ENCODE measurements around the gene C1orf216.
A peak's percentile ranks its signal among the peaks of the same experiment; 100 is the strongest.
"Not testable (repeated sequence)": the region's sequence is repeated elsewhere in the genome, so short reads cannot be mapped to it uniquely, and the experiment has no call there.

Gene C1orf216

DNA sequence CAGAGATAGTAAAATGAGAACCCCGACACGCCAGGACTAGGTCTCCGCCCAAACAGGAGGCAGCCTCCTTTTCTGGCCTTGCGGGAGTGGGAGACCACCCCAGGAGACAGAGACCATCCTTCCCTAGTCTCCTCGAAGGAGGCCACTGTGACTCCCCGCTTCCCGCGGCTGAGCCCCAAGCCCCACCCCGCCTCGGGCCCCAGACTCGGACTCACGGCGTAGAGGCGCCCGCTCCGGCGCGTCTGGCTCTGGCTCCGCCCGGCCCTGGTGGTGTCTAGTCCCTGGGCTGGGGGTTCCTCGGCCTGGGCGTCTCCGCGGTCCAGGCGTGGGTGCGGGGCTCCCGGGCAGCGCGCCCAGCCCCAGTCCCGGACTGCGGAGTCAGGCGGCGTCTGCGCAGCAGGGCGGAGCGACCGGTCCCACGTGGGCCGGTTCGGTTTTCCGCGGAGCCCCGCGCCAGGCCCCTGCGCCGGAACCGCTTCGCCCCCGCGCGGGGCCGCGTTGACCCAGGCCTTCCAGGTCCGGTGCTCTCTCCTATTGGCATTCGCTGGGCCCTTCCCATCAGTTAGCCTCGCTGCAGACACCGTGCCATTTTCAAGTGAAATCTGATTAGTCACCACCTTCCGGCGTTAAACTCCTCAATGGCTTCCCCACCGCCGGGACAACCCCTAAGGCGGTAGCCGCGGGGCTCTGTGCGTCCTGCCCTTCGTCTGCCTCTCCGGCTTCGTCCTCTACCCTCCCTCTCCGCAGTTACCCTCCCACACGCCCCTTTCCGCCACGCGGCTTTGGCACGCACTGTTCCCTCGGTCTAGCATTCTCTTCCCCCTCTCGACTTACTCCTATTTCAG lies at the start of gene C1orf216:
Gene C1orf216 (minus strand): TSS at position 393 of the 845 bp plus-strand sequence. CDS start 2,563 bp downstream, outside the sequence.
- DNase-seq: peak; percentile 27 to 56 (median 44)

DNA sequence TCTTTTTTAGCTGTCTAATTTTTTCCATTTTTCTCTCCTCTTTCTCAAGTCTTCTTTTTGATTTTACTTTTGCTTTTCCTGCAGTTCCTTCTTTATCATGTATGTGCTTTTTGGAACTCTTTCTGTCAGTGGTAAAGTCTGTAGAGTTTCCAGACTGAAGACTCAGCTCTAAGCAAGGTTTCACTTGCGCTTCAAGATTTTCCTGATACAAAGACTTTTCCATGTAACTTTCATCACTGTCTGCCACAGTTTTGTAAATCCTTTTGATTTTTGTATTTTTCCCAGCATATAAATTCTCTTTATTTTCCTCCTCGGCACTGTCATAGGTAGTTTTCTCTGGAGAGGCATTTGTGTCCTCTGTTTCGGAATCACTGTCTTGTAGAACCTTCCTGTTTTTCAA lies 45.6 kb upstream of the C1orf216 start:
- no peak for DNase-seq

- DNase-seq: no peak
Measured at GRCh38 chr1:35763201-35763600, 44.5 kb upstream of the C1orf216 start.

DNA sequence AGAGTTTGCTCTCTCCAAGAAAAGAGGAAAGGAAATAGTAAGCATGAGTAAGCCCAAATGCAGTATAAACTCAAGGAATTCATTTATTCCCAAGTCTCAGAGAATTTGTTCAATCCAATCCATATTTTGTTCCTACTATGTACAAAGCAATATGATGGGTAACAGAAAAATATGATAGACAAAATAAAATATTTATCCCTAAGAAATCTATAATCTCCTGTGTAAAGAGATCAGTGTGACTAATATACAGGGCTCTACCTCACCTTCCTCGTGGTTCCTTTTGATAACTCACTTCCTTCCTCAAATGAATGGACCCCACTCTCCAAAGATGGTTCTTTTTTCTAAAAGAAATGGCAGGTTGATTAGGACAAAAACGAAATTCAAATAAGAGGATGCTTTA lies 43.5 kb upstream of the C1orf216 start:
- no peak for DNase-seq

GRCh38 chr1:35756064-35756463 lies 37.4 kb upstream of the C1orf216 start:
- DNase-seq: no peak

GRCh38 chr1:35753626-35754260 lies 35.1 kb upstream of the C1orf216 start:
- DNase-seq: no peak

DNA sequence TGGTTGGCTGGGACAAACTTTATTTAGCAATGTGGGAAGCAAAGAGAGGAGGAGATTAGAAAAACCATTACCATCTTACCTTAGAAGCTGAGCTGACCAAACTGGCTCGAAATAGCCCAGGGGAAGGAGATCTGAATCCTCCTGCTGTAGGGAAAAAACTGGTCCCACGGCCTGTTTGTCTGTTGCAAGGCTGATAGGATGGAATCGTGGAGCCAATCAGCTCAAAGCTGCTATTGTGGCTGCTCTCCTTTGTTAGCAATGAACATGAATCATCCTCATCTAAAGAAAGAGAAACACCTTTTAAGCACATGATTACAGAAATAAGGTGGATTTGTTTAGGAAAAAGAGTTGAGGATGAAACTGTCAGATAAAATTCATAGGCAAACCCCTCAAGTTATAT lies 29.6 kb upstream of the C1orf216 start:
- DNase-seq: no peak

DNA sequence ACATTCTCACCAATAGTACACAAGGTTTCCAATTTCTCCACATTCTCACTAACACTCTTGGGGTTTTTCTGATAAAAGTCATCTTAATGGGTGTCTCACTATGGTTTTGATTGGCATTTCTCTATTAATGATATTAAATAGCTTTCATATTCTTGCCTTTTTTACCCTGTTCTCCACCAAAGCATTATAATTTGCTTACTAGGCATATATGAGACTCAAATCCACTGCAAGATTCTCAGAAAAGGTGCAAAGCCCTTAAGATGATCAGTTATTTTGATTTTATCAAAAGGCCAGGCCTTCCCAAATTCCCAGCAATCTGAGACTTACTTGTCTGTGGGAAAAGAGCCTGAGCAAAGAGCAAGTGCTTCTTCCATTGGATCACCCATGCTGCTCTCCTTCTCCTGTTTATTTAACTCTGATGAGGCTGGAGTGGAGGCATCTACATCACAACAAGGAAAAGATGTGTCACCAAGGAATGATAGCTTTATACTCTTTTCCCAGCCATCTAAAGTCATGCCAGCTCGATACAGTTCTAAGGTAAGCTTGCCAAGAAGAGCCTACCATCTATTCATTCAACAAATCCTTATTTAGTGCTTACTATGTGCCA lies 26.5 kb upstream of the C1orf216 start:
- DNase-seq: no peak

GRCh38 chr1:35737120-35737519 lies 18.4 kb upstream of the C1orf216 start:
- DNase-seq: no peak

- no peak for DNase-seq
Measured at GRCh38 chr1:35727434-35728040, 8.9 kb upstream of the C1orf216 start.

DNA sequence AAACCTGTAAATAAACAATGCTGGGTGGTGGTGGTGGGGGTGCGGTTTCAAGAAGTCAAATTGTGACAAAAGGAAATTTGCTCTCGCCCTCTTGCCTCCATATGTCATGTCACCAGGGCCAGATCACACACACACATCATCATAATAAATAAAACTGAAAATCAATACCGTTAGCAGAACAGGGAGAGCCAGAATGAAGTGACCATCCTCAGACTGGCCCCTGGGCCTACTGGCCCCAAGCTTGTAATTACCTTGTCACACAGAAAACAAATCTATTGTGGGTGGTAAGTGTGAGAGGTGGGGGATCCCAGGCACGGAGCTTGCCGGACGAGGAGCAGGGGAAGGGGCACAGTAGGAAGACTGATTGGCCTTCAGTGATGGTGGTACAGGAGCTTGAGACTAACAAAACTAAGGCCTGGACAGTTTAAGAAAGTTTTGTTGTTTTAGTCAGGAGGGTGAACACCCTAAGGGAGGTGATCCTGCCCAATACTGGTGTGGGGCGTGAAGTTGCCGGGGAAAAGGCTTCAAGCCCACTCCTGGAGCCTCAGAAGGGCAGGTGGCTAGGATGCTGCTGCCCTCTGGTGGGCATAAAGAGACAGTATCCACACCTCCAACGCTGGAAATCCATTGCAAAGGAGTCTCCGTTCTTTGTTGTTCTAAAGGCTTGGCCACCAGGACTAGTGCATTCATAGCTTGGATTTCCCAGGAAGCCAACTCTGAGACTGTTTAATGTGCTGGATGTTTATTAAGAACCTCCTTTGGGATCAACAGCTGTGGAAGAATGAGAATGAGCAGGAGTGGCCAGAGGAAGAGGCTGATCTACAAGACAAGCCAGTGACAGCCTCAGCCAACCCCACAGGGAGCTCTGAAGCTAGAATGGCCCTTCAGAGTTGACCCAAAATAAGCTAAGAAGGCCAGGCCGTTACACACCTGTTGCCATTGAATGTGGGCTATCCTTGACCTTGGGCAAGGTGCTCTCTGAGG lies 8.1 kb upstream of the C1orf216 start:
- DNase-seq: peak in 2 of 4 experiments; percentile 11 to 33

DNA sequence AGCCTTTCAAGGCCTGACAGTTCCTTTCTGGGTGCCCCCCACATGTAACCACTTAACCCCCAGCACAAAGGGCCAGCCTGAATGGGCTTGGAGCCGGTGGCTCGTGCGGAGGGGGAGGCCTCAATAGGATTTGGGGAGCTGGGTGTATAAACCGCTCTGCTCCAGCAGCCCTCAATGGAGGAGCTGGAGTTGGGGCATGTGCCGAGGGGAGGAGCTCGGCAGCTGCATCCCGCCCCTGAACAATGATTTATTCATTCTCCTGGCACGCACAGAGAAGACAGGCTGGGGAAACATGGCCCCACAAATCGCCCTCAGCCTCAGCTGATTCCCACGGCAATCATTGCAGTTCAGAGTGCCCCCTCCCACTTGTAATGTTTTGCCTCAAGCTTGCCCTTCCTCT lies 6.9 kb upstream of the C1orf216 start:
- DNase-seq: no peak

DNA sequence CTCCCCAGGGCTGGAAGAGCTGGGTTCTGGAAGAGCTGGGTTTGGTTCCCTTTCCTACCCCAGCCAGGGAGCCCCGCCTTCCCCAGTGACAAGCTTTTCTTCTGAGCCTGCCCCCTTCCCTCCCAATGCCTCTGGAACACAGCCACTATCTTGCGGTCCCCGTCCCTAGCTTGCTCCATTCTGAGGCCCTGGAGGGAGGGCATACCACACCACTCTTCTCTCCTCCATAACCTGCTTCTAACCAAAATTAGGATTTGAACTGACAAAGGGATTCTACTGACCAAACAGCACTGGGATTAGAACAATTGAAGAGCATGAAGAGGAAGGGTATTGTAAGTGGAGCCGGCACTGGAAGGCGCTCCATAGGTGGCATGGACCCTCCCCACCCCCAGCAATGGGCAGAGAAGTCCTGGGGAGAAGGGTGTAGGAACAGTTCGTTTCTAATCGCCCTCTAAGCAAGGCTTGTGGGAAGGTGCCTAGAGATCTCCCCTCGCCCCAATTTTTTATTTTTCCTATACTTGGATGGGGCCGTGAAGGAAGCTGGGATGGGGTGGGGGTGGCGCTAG lies 690 bp downstream of the C1orf216 start:
- no peak for DNase-seq

DNA sequence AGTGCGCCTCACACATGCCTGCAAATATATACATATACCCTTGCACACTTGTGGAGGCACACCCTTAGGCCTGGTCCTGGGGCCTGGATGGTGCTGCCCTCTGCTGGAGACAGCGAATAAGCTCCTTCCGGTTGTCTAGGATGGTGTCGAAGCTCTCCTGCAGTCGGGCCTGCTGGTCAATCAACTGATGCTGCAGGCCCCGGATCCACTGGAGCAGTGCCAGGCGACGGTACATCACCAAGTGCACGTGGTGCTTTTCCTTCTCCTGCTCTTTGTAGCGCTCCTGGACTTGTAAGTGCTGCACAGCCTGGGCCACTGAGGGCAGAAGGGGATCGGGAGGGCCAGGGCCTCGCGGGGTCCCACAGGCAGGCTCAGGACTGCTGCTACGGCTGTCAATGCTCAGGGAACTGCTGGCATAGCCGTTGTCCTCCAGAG lies 3.1 kb downstream of the C1orf216 start:
- DNase-seq: peak; percentile 56 to 60 (median 58)

GRCh38 chr1:35714921-35715567 lies 3.6 kb downstream of the C1orf216 start:
- no peak for DNase-seq

- not testable (repeated sequence) for DNase-seq
Measured at GRCh38 chr1:35711098-35711497, 7.6 kb downstream of the C1orf216 start.

DNA sequence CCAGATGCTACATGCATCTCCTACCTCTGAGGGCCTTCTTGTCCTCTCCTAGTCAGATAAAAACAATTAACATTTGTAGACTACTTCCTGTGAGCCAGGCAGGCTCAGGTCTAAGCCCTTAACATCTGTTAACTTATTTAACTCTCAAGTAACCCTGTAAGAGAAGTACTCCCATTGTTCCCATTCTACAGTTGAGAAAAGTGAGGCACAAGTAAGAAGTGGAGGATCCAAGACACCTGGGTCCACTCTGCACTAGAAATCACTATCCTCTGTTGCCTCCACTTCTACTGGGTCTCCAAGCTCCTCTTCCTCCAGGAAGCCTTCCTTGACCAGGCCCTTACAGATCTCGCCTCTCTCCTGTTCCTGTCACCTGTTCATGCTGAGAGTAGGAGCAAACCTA lies 9.7 kb downstream of the C1orf216 start:
- no peak for DNase-seq

- DNase-seq: no peak
Measured at GRCh38 chr1:35708441-35708921, 10.2 kb downstream of the C1orf216 start.

DNA sequence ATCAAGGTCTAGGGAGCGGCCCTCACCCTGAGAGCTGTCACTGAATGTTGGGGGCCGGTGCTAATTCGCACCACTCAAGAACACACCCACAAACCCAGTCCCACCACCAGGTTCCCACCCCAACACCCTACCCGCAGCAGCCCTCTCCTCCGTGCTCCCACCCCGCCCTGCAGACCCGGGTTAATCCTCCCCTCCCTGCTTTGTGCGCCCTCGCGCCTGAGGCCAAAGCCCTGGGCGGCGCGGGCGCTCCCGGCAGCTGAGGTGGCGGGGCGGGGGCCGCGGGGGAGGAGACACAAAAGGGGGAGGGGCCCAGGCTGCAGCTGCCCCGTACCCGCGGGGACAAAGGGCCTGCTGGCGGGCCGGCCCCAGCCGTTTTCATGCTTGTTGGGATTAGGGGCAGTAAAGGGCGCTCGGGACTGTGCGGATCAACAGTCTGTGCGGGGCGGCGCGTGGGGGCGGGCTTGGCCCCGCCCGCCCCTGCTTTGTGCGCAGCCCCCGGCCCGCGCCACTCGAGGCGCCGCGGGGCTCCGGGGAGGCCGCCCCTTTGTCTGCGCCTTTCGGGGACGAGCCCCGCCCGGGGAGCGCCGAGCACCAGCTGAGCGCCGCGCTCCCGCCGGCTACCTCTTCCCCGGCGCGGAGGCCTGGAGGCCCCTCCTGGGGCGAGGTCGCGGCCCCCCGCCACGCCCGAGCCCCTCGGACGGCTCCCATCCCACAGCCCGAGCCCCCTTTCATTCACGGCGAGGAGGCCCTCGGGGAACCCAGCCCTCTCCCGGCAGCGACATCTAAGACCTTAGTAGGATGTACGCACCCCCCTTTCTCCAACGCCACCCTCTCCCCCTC lies 10.9 kb downstream of the C1orf216 start:
- DNase-seq: no peak

Measured in activated CD4-positive, CD25-positive, alpha-beta regulatory T cell (primary cell).